GM18508 (cell line): ENCODE results near the gene STXBP6.

Experiments
- ATAC-seq: cut with Tn5 transposase; IDR thresholded peaks from one replicate; pipeline ENCODE4 v1.9.1; 2021; ENCODE audit warnings: moderate number of reproducible peaks; ENCODE audit not compliant: insufficient read depth, unreplicated experiment

STXBP6 gene

DNA sequence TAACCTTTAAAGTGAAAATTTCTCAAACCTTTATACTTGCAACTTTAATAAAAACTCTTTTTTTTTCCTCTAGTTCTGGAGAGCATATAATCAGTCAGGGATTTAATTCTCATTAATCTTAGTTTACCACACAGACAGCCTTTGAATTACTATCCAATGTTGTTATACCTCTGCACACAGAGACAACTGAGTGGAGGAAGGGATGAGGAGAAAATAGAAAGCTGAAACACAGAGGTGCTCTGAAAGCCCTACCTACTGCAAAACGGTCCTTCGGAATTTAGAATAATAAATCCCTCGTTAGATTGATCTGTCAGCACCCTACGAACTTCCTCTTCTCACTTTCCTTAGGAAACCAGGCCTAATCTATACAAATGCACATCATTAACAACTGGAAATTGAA is 122.1 kb downstream of the STXBP6 start:
- no peak for ATAC-seq

DNA sequence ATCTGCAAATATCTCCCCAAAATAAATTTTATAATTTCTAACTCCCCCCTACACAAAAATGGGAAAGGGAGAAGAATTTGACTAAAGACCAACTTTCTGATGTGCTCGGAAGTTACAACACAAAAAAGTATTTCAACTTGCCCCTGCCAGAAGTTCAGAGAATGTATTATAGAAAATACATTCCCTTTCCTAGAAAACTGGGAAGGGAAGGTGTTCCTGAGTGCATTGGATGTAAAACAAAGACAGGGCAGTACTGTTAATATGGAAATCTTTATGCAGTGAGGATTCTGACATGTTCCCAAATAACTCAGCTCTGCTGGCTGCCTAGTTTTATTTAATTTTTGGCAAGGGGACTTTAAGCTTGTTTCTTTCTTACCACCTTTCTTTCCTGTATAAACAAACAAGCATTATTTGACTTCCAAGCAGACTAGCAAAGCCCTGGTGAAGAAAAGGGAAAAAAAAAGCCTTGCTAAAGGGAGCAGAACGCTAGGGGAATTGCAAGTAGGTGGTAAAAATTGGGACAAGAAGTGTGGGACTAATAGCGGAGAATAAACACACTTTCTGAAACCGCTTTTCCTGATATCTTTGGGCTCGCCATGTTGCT is 124.1 kb downstream of the STXBP6 start:
- ATAC-seq: no peak

DNA sequence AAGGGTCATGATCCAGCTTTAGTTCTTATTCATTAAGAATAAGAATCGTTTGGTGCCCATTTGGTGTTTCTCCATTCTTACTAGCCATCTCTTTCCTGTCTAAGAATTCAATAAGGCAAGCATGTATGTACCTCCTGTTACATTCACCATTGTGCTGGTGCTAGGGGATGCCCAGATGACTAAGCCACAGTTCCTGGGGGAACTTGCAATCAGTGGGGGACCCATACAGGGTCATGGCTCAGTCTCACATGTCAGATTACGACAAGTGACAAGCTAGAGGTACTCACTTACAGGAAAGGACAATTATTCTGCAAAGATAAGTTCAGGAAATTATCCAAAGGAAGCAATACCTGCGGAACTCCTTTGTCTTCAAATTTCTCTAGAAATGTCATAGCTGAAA is 125.4 kb downstream of the STXBP6 start:
- ATAC-seq: no peak

DNA sequence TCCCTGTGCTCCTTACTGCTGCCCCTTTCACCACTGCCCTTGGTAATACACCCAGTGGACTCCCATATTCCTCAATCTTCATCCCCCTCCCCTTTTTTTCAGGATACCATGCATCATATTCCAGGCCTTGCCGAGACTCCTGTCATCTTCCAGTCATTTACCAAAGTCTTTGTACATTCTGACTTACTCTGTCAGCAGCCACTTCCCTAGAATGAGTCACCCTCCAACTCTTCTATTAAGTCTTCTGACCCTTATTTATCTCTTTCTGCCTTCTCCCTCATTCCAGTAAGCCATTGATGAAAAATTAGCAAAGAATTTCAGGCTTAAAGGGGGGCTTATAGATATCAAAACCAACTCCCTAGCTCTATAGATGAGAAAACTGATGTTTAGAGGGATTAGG is 128.0 kb downstream of the STXBP6 start:
- ATAC-seq: no peak

DNA sequence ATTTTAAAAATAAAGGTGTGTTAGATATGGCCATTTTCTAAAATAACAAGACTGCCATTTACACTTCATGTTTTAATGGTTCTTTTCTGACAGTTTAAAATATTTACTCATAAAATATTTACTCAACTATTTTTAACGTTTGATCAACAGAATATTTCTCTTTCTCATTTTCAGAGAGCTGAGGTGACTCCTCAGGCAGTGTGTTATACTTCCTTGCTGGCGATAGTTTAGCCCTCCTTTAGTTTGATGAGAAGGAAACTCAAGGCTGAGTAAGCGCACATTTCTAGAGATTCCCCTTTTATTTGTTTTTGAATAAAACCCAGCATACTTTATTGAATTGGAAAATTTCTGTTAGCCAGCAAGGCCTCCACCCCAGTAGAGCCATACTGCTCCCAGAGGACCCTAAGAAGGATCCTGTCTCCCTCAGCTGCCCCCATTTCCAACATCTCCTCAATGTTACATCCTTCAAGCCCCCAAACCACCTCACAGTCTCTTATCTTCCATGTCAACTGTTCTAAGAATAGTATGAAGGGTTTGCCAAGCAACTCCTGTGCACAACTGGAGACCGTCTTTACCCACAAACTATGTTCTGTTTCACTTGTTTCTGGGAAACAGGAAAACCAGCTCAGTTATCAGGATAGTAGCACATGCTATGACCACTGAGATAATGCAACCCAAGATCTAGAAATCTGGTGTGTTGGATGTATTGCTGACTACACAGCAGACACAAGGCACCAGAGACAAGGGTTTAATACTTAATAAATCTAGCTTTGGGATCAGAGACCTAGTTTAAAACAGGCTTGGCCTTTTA is 129.5 kb downstream of the STXBP6 start:
- ATAC-seq: no peak

DNA sequence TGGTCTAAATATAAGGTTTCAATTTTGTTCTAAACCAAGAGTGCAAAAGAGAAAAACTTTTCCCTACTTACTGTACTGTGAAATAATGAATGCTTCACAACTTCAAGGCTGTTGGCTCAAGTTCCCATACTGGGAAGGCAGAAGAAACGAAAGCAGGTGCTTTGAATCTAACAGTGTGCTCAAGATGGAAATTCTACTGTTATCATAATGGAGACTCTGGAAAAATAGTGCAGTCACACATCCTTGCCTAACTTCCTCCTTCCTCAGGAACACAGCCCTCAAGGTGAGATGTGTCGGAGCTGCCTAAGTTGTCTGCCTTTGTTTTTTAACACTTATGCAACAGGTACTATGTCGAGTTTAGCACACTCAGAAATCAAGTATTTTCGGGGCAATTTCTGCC is 131.1 kb downstream of the STXBP6 start:
- no peak for ATAC-seq

DNA sequence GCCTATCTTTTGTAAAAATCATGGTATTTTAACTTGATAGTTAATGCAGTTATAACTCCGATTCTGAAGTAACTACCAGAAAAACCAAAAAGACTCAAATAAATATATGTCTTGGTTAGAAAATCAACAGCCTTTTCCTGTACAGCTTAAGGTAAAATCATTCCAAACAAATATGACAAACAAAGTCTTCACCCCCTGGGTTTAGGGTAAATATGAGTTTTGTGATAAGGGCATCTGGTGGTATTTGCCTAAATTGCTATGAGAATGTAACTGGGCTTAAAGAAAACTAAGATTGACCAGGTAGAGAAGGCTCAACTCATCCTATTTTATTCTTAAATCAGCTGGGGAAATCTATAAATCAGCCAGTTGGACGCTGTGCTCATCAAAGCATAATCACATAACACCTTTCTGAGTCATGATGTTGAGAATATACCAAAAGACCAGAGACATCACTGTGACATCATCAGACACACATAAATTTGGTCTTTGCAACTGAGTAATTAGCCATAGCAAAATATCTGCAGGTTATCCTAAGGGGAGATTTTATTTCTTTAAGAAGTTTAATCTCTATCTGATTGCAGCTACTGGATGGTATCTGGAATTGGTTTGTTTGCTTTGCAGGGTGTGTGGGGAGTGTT is 133.9 kb downstream of the STXBP6 start:
- ATAC-seq: no peak

DNA sequence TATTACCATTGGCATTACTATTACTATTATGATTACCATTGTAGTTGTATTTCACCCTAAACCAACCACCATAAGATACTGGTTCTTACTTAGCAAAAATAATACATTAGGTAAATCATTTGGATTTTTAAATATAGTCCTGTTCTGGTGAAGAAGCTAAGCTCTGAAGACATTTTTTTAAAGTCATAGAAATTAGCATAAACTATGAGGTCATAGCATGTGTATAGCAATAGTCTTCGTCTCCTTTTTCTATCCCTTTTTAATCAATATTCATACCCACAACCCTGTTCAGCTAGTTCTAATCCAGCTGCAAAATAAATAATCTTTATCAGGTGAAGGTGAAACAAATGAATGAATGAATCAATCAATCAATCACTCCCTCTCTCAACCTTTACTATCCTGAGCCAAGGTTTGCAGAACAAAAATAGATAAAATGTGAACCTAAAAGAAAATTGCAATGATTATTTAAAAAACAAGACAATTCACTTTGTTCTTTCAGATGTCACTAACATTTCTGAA is 134.5 kb downstream of the STXBP6 start:
- no peak for ATAC-seq

DNA sequence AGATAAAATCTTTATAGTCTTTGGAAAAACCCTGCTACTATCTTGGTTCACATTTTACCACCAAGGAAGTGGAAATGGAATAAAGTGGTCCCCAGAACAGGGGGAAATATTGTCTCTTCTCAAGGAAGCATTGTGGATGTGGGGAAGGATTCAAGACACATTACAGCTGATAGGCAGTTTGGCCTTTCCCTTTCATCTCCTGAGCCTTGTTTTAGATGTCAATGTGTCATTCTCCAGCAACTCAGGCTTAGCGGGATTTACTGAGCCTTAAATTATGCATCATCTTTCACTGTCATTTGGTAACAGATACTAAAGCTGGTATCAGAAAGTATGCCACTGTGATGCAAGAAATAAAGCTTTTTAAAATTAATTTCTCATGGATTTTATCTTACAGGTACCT is 136.2 kb downstream of the STXBP6 start:
- ATAC-seq: no peak

DNA sequence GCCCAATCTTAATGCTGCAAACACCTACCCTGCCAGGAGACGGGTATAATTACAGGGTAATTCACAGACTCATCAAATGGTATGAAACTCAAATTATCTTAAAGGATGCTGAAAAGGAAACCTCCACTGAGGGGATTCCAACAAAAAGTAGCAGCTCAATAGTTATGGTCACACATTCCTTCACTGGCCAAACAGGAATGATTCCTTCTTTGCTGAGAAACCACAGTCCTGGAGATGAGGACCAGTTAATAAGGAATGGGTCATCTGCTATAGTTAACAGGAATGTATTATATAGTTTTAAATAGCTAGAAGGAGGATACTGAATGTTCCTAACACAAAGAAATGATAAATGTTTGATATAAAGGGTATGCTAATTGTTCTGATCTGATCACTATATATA is 136.9 kb downstream of the STXBP6 start:
- ATAC-seq: no peak

DNA sequence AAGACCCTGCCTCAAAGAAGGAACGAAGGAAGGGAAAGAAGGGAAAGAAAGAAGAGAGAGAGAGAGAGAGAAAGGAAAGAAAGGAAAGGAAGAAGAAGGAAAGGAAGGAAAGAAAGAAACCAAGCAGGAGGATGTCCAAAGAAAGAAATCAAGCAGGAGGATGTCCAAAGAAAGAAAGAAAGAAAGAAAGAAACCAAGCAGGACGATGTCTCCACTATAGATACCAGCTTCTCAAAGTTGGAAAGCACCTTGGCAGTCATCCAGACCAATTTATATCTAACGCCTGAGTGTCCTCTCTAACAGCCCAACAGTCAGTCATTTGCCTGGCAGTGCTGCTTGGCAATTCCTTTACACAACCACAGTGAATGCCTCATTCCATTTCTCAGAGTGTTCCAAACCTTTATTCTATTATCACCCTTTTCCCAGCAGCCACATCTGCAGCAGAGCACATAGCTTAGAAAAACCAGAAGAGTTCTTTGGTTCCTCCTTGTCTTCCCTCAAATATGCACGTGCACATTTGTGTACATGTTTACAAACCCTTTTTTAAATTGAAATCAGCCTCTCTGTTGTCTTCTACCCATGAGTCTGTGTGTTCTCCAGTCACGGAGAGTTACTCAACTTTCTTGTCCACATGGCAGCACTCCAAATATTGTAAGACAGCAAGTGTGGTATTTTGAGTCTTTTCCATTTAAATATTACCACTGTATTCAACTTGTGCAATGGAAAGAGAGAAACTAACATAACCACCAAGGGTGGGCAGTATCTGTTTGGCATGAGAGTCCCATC is 138.4 kb downstream of the STXBP6 start:
- ATAC-seq: no peak

DNA sequence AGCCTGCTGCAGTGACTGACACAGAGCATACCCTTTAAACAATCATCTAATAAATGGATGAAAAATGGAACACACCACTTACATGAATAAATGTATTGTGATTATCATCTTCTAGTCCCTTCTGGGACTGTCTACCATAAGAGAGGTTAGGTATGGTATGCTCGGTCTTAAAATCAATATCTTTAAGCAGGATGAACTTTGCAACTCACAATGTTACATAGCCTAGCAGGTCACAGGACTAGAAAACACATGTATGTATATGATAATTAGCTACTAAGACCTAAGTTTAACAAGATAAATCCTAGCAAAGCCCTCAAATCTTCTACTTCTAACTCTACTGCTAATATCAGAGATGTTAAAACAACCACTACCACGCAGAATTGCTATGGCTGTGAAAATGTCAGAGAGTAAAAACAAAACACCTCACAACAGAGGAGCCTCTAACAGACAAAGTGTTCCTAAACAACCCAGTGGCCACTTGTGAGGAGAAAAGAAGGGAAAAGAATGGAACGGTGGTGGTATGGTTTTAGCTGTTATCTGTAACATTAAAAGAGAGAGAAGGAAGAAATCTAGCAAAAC is 139.4 kb downstream of the STXBP6 start:
- ATAC-seq: no peak

DNA sequence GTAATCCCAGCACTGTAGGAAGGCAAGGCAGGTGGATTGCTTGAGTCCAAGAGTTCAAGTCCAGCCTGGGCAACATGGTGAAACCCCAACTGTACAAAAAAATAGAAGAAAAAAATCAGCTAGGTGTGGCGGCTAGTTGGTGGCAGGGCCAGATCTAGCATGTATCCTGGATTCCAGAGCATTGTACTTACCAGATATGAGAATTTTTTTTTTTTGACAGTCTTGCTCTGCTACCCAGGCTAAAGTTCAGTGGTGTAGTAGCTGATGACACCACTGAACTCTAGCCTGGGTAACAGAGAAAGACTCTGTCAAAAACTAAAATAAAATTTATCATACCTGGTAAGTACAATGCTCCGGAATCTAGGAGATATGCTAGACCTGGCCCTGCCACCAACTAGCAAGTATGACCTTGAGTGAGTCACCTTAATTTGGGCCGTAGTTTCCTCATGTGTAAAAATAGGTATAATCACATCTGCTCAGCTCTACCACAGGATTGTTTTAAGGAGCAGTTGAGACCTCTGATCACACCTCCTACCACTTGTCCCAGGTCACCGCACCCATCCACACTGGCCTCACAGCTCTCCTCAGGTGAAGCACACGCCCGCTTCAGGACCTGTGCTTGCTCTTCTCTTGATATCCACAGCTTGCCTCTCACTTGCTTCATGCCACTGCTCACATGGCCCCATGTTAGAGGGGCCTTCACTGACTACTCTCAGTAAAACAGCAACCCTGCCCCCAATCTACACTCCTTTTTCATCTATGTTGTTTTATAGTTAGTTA is 140.2 kb downstream of the STXBP6 start:
- ATAC-seq: no peak

DNA sequence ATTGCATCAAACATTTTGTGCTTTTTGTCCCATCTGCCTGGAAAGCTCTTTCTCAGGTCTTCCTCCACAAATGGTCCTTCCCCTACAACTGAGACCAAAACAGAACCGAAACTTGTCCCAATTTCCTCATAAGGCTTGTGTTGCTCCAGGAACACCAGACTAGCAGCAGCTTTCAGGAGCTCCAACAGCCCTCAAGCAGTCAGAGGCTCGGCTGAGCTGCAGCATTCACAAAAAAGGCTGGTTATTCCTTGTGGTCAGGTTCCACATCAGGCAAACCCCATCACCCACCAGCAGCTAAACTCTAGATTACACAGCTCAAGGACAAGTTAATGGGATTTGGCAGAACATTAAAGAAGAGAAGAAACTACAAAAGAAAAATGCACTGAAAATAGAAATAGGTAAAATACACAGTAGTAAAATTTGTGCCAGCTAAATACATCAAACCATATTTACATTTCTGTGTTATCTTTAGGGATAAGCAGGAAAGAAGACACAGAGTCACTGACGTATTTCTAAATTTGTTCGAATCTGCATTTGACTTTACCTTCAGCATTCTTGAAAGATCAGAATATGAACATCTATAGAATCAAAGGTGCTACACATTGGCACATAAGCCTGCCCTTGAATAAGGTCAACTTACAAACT is 141.2 kb downstream of the STXBP6 start:
- no peak for ATAC-seq

DNA sequence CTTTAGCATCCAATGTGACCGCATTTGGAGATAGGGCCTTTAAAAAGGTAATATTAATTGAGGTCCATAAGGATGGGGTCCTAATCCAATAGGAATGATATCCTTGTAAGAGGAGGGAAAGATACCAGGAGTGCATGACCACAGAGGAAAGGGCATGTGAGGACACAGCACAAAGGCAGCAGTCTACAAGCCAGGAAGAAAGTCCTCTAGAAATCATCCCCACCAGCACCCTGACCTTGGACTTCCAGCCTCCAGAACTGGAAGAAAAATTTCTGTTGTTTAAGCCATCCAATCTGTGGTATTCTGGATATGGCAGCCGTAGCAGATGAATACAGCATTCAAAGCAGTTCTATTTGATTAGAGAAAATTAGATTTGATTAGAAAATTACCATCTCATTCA is 145.4 kb downstream of the STXBP6 start:
- no peak for ATAC-seq

DNA sequence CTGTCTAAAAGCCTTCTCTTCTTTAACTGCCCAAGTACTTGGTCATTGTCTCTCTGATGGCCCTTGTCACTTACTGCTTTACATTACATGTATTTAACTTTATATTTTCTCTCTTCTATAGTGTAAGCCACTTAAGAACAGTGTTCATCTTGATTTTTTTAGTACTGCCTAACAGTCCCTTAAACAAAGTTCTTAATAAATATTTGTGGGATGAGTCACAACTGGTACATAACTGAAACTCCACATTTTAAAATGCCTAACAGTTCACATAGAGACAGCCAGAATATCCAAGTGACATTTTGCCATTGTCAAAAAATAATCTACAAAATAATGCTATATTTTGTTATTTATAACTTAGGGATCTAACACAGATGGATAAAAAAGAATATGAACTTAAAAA is 146.6 kb downstream of the STXBP6 start:
- no peak for ATAC-seq

DNA sequence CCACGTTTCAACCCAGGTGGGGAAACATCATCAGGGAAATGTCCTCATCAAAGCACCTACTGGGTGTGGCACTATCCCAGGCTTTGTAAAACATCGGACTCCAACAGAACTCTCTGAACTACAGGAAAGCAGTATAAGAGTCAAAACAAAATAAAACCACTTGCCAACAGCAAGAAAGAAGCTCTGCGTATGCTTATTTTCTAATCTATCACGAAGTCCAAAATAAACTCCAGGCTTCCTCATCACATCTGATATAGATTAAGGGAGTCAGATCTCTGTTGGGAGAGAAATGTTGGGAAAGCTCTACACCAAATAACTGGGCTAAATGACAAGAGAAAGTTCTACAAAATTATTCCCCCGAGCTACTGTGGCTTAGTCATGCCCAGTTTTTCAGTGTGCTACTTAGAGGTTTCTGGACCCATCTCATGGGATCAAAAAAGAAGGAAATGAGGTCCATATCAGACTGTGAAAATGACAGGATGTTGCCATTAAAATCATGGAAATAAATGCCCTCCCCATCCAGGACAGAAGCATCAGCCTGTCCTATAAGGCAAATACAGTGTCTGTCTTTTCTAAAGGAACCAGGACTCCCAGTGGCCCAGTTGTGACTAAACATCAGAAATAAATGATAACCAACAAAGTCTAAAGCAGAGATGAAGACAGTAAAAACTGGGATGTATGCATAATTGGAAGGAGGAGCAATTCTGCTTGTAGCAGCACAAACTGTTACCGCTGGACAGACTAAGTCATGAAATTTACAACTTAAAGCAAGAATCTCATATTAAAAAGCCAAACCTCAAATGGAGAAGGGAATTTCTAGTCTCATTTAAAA is 149.5 kb downstream of the STXBP6 start:
- no peak for ATAC-seq

DNA sequence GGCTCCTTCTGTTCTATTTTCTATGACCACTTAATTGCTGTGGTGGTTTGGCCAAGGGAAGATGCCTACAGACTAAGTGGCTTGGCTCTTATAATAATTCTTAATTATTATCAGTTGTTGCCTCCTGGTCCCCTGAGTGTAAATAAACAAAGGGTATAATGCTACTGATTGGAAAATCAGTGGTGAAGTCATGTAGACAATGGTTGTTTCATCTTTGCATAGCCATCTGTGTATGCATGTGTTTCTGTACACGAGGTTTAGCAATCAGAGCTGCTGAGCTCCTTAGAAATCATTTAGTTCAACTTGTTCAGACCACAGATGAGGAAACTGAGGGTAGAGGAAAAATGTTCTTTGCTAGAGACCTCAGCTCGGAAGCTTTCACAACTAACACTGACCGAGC is 152.2 kb downstream of the STXBP6 start:
- ATAC-seq: no peak
